ENCODE data around the gene INPP4A. TPM values are rescaled to one million over a fixed set of nuclear protein-coding genes. Genes with fewer than 3 reads are reported as not detected.

The INPP4A gene
- total and polyA plus RNA-seq, 8 donors = 4.0 to 13.4 (median 7.3) TPM

DNA sequence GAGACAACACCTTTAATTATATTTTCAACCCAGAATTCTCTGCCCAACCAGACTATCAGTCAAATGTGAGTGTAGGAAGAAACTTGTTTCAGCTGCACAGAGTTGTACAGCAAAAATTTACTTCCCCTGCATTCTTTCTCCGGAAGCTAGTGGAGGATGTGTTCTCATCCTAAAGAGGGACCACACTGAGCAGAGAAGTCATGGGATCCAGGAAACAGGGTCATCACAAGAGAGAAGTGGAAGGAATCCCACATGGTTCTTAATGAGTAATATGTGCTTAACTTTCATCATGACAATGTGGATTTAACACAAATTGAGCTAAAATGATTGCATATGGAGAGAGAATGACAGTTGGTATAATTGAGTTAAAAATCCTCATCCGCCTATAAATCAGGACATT, 78.2 kb downstream of the INPP4A start:
- WGBS, 2 donors = 92 to 99% methylated on average over 2 of the region's 2 CpGs
- H3K36me3 ChIP-seq = no peaks in the 10 kb centered on the region
- H3K4me1 ChIP-seq = no peaks in the 10 kb centered on the region
- no peak for DNase-seq
- ATAC-seq = peak in 2 of 4 donors; percentile 22 to 31
- TF ChIP-seq, protein P1, sequence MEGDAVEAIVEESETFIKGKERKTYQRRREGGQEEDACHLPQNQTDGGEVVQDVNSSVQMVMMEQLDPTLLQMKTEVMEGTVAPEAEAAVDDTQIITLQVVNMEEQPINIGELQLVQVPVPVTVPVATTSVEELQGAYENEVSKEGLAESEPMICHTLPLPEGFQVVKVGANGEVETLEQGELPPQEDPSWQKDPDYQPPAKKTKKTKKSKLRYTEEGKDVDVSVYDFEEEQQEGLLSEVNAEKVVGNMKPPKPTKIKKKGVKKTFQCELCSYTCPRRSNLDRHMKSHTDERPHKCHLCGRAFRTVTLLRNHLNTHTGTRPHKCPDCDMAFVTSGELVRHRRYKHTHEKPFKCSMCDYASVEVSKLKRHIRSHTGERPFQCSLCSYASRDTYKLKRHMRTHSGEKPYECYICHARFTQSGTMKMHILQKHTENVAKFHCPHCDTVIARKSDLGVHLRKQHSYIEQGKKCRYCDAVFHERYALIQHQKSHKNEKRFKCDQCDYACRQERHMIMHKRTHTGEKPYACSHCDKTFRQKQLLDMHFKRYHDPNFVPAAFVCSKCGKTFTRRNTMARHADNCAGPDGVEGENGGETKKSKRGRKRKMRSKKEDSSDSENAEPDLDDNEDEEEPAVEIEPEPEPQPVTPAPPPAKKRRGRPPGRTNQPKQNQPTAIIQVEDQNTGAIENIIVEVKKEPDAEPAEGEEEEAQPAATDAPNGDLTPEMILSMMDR (IDR thresholded peaks at IDR 0.05) = no peak
- no peaks in the 10 kb centered on the region for H3K9me3 ChIP-seq
- no peaks in the 10 kb centered on the region for H3K27me3 ChIP-seq
- intact Hi-C loops (cut with DNase I) = no loop called here
- H3K4me3 ChIP-seq = no peak overlapping the region
- H3K27ac ChIP-seq = no peak overlapping the region
- FAIRE-seq = no peak

DNA sequence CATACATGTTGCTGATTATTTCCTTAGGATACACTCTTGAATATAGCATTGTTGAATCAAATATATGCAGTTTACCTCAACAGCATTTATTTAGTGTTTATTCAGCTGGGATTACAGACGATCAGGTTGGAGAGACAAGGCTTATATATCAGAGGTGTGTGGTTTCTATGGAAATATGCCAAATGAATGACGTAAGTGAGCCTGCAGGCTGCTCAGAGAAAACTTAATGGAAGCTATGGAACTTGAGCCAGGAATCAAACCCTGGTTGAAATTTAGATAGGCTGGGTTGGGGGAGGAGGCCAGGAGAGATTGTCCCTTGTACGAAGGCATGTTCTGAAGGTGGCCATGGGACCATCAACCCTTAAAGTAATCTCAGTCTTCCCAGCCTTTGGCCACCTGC, 79.5 kb downstream of the INPP4A start:
- no peaks in the 10 kb centered on the region for H3K4me1 ChIP-seq
- no peak for DNase-seq
- H3K9me3 ChIP-seq = no peaks in the 10 kb centered on the region
- peak; percentile 58 to 80 (median 76) for ATAC-seq
- intact Hi-C loops (cut with DNase I) = no loop called here
- TF ChIP-seq, protein P1 (IDR thresholded peaks at IDR 0.05) = no peak
- WGBS, 2 donors = 41 to 47% methylated on average over 3 of the region's 3 CpGs
- no peak for FAIRE-seq
- no peak overlapping the region for H3K27ac ChIP-seq
- no peaks in the 10 kb centered on the region for H3K27me3 ChIP-seq
- H3K4me3 ChIP-seq = no peak overlapping the region
- H3K36me3 ChIP-seq = no peaks in the 10 kb centered on the region

DNA sequence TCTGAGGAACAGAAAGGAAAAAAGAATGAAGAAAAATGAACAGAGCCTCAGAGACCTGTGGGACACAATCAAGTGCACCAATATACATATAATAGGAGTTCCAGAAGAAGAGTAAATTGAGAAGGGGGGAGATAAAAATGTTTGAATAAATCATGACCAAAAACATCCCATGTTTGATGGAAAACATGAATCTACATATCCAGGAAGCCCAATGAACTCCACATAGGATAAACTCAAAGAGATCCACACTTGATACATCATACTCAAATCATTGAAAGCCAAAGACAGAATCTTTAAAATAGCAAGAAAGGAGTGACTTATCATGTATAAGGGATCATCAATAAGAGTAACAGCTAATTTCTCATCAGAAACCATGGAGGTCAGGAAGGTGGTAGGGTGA, 83.7 kb downstream of the INPP4A start:
- DNase-seq = no peak
- no peak for FAIRE-seq
- no peaks in the 10 kb centered on the region for H3K36me3 ChIP-seq
- H3K9me3 ChIP-seq = no peaks in the 10 kb centered on the region
- intact Hi-C loops (cut with DNase I) = no loop called here
- no peak for ATAC-seq
- no peak overlapping the region for H3K27ac ChIP-seq
- H3K4me3 ChIP-seq = no peak overlapping the region
- H3K4me1 ChIP-seq = no peaks in the 10 kb centered on the region
- TF ChIP-seq, protein P1 (IDR thresholded peaks at IDR 0.05) = no peak
- H3K27me3 ChIP-seq = no peaks in the 10 kb centered on the region

GRCh38 chr2:98530114-98530513, 85.5 kb downstream of the INPP4A start:
- TF ChIP-seq, protein P1 (IDR thresholded peaks at IDR 0.05) = no peak
- intact Hi-C loops (cut with DNase I) = no loop called here
- no peaks in the 10 kb centered on the region for H3K9me3 ChIP-seq
- 86 to 95% methylated on average over 1 of the region's 1 CpG for WGBS, 2 donors
- DNase-seq (no peak), ATAC-seq (no peak), FAIRE-seq (no peak)
- H3K36me3 ChIP-seq = no peaks in the 10 kb centered on the region
- no peak overlapping the region for H3K27ac ChIP-seq
- H3K27me3 ChIP-seq = no peaks in the 10 kb centered on the region
- no peaks in the 10 kb centered on the region for H3K4me1 ChIP-seq
- H3K4me3 ChIP-seq = no peak overlapping the region

GRCh38 chr2:98532756-98533155, 88.1 kb downstream of the INPP4A start:
- Histone ChIP-seq H3K4me1 (no peaks in the 10 kb centered on the region), H3K27ac (no peak overlapping the region), H3K27me3 (no peaks in the 10 kb centered on the region), H3K4me3 (no peak overlapping the region), H3K9me3 (no peaks in the 10 kb centered on the region), H3K36me3 (no peaks in the 10 kb centered on the region)
- DNase-seq (peak in 1 of 6 donors; percentile 8), ATAC-seq (peak in 1 of 4 donors; percentile 42), FAIRE-seq (no peak)
- TF ChIP-seq, protein P1 (IDR thresholded peaks at IDR 0.05) = no peak
- 54 to 64% methylated on average over 6 of the region's 6 CpGs for WGBS, 2 donors
- intact Hi-C loops (cut with DNase I) = no loop called here

Measured in pancreas (tissue), 10 donors.